HK-2 (cell line): ENCODE data around the gene SMARCA4.
"Not testable (repeated sequence)": the region's sequence is repeated elsewhere in the genome, so short reads cannot be mapped to it uniquely, and the experiment has no call there.

Source experiments
- DNase-seq: peaks from one replicate; pipeline ENCODE4 v3.0.0-alpha.2; 2018; ENCODE audit not compliant: unreplicated experiment

Gene SMARCA4

GRCh38 chr19:10928563-10929401 is 32.0 kb upstream of the SMARCA4 start, which contains the start of the genes TIMM29 and YIPF2:
Gene TIMM29 (plus strand): TSS chr19:10928811. CDS start chr19:10928823, 12 bp downstream.
Gene YIPF2 (minus strand): TSS chr19:10928639. CDS start chr19:10928410, 229 bp downstream.
- DNase-seq = peak; percentile 98

GRCh38 chr19:10929402-10929794 is 31.4 kb upstream of the SMARCA4 start:
- no peak for DNase-seq

- DNase-seq = no peak
Measured at GRCh38 chr19:10935371-10936059, 25.3 kb upstream of the SMARCA4 start.

- DNase-seq = no peak
Measured at GRCh38 chr19:10936661-10937084, 24.2 kb upstream of the SMARCA4 start.

- not testable (repeated sequence) for DNase-seq
Measured at GRCh38 chr19:10941649-10942048, 19.2 kb upstream of the SMARCA4 start.

- DNase-seq = not testable (repeated sequence)
Measured at GRCh38 chr19:10943412-10943811, 17.4 kb upstream of the SMARCA4 start.

- no peak for DNase-seq
Measured at GRCh38 chr19:10945264-10945663, 15.6 kb upstream of the SMARCA4 start.

- no peak for DNase-seq
Measured at GRCh38 chr19:10946958-10947657, 13.7 kb upstream of the SMARCA4 start.

GRCh38 chr19:10952809-10953208 is 8.0 kb upstream of the SMARCA4 start:
- DNase-seq = no peak

- DNase-seq = not testable (repeated sequence)
Measured at GRCh38 chr19:10959277-10959968, 1.4 kb upstream of the SMARCA4 start.

GRCh38 chr19:10961073-10961860 is 437 bp downstream of the SMARCA4 start:
- peak; percentile 33 for DNase-seq

GRCh38 chr19:10962863-10963262 is 2.0 kb downstream of the SMARCA4 start:
- no peak for DNase-seq

GRCh38 chr19:10963865-10964264 is 3.0 kb downstream of the SMARCA4 start:
- DNase-seq = no peak

GRCh38 chr19:10964903-10965302 is 4.1 kb downstream of the SMARCA4 start:
- DNase-seq = no peak

- no peak for DNase-seq
Measured at GRCh38 chr19:10965398-10965797, 4.6 kb downstream of the SMARCA4 start.

- no peak for DNase-seq
Measured at GRCh38 chr19:10966809-10967208, 6.0 kb downstream of the SMARCA4 start.

GRCh38 chr19:10968527-10969135 is 7.8 kb downstream of the SMARCA4 start:
- DNase-seq = peak; percentile 36

GRCh38 chr19:10971107-10971726 is 10.4 kb downstream of the SMARCA4 start:
- no peak for DNase-seq

- no peak for DNase-seq
Measured at GRCh38 chr19:10975374-10976130, 14.7 kb downstream of the SMARCA4 start.
